Liver (tissue), 9 donors: ENCODE results near the gene TNNI3K. TPM values are rescaled to one million over a fixed set of nuclear protein-coding genes. Genes with fewer than 3 reads are reported as not detected.

ENCODE experiments used
- DNase-seq: peaks from one replicate; pipeline ENCODE4 v3.0.0-alpha.2; 2017; ENCODE audit warnings: low spot score
- H3K27ac ChIP-seq, 2 donors: one replicate each; pipeline ENCODE4 v1.7.0; 2013; ENCODE audit warnings: inconsistent platforms in 2 of 2, low read length in 2 of 2, control low read depth in 1 of 2, low read depth in 1 of 2, mild to moderate bottlenecking in 1 of 2
- H3K27me3 ChIP-seq, 4 donors: one replicate each; pipeline versions ENCODE4 v1.6.1 to v1.7.0; 2013; ENCODE audit warnings: low read length in 3 of 4, inconsistent platforms in 1 of 4, mild to moderate bottlenecking in 1 of 4, moderate library complexity in 1 of 4; ENCODE audit not compliant: control insufficient read depth in 4 of 4, insufficient read depth in 4 of 4
- H3K36me3 ChIP-seq, 4 donors: one replicate each; pipeline versions ENCODE4 v1.6.1 to v1.7.0; 2013; ENCODE audit warnings: low read length in 3 of 4, mild to moderate bottlenecking in 3 of 4, low read depth in 1 of 4, moderate library complexity in 1 of 4; ENCODE audit not compliant: control insufficient read depth in 4 of 4, insufficient read depth in 3 of 4
- H3K4me1 ChIP-seq, 4 donors: one replicate each; pipeline versions ENCODE4 v1.6.1 to v1.7.0; 2013; ENCODE audit warnings: low read length in 3 of 4, mild to moderate bottlenecking in 3 of 4, moderate library complexity in 1 of 4; ENCODE audit not compliant: control insufficient read depth in 4 of 4, insufficient read depth in 4 of 4
- H3K4me3 ChIP-seq, 3 donors: one replicate each; pipeline versions ENCODE4 v1.6.1 to v1.7.0; 2013; ENCODE audit warnings: low read length in 3 of 3, control low read depth in 1 of 3, low read depth in 1 of 3, mild to moderate bottlenecking in 1 of 3
- H3K9ac ChIP-seq, 2 donors: one replicate each; pipeline ENCODE4 v1.7.0; 2013; ENCODE audit warnings: low read length in 2 of 2, mild to moderate bottlenecking in 2 of 2, moderate library complexity in 2 of 2, control low read depth in 1 of 2, low read depth in 1 of 2
- H3K9me3 ChIP-seq, 4 donors: one replicate each; pipeline versions ENCODE4 v1.6.1 to v1.7.0; 2013; ENCODE audit warnings: low read length in 3 of 4; ENCODE audit not compliant: control insufficient read depth in 4 of 4
- ATF3 ChIP-seq: IDR thresholded peaks from 2 replicates; pipeline ENCODE4 v1.6.1; 2016; ENCODE audit warnings: antibody characterized with exemption
- CTCF ChIP-seq: fragments of 150-350 bp; IDR thresholded peaks from 2 replicates; pipeline ENCODE4 v1.5.1; 2017; ENCODE audit warnings: improper control_type of control experiment, low read depth, low read length; ENCODE audit not compliant: missing input control
- EGR1 ChIP-seq, 2 donors: IDR thresholded peaks; 2 replicates each; pipeline ENCODE4 v1.6.1; 2016 to 2018; ENCODE audit warnings: antibody characterized with exemption in 2 of 2, low read depth in 2 of 2
- FOXA1 ChIP-seq: IDR thresholded peaks from 2 replicates; pipeline ENCODE4 v1.6.1; 2016; ENCODE audit warnings: antibody characterized with exemption
- GABPA ChIP-seq, 2 donors: IDR thresholded peaks in 1 of 2; conservative IDR thresholded peaks in 1 of 2; 2 replicates each; pipeline ENCODE4 v1.6.1; 2016; ENCODE audit warnings: antibody characterized with exemption in 2 of 2, mild to moderate bottlenecking in 1 of 2, moderate library complexity in 1 of 2
- HNF4A ChIP-seq, 2 donors: conservative IDR thresholded peaks; 2 replicates each; pipeline ENCODE4 v1.6.1; 2016; ENCODE audit warnings: antibody characterized with exemption in 2 of 2, mild to moderate bottlenecking in 2 of 2
- JUND ChIP-seq, 2 donors: IDR thresholded peaks; 2 replicates each; pipeline ENCODE4 v1.6.1; 2016; ENCODE audit warnings: antibody characterized with exemption in 2 of 2
- MAX ChIP-seq: IDR thresholded peaks from 2 replicates; pipeline ENCODE4 v1.6.1; 2016; ENCODE audit warnings: antibody characterized with exemption
- NR2F2 ChIP-seq: IDR thresholded peaks from 2 replicates; pipeline ENCODE4 v1.6.1; 2016; ENCODE audit warnings: antibody characterized with exemption
- RAD21 ChIP-seq, 2 donors: IDR thresholded peaks; 2 replicates each; pipeline ENCODE4 v1.6.1; 2016; ENCODE audit warnings: antibody characterized with exemption in 2 of 2, mild to moderate bottlenecking in 2 of 2
- REST ChIP-seq: IDR thresholded peaks from 2 replicates; pipeline ENCODE4 v1.6.1; 2016; ENCODE audit warnings: antibody characterized with exemption, mild to moderate bottlenecking
- RXRA ChIP-seq, 2 donors: IDR thresholded peaks; 2 replicates each; pipeline ENCODE4 v1.6.1; 2017 to 2018; ENCODE audit warnings: antibody characterized with exemption in 2 of 2, mild to moderate bottlenecking in 1 of 2
- SP1 ChIP-seq: IDR thresholded peaks from 2 replicates; pipeline ENCODE4 v1.6.1; 2018; ENCODE audit warnings: antibody characterized with exemption, mild to moderate bottlenecking
- TAF1 ChIP-seq: conservative IDR thresholded peaks from 2 replicates; pipeline ENCODE4 v1.6.1; 2016; ENCODE audit warnings: antibody characterized with exemption, mild to moderate bottlenecking
- YY1 ChIP-seq: IDR thresholded peaks from 2 replicates; pipeline ENCODE4 v1.6.1; 2016; ENCODE audit warnings: antibody characterized with exemption, mild to moderate bottlenecking
- ZBTB33 ChIP-seq: IDR thresholded peaks from 2 replicates; pipeline ENCODE4 v1.6.1; 2016; ENCODE audit warnings: antibody characterized with exemption
- WGBS: extraction: QIAGEN DNeasy Blood & Tissue Kit; methylation state at CpG from one replicate; pipeline ENCODE4 v1.1.7; 2013; 5-methylcytosine and 5-hydroxymethylcytosine counted together
- polyA plus RNA-seq, 2 donors: library from polyadenylated mRNA; stranded (reverse) in 1 of 2; unstranded in 1 of 2; fragments of 200-250 nt in 1 of 2; fragments of >200 nt in 1 of 2; fragmentation: Nextera tagmentation in 1 of 2; extraction: Ambion mirVana in 1 of 2; gene quantifications; one replicate each; pipeline versions ENCODE4 v1.2.1 to v1.2.3, GENCODE V29; 2013 to 2015
- total RNA-seq, 2 donors: library from RNA; depleted of rRNA; stranded (reverse); fragments of >200 nt; gene quantifications; one replicate each; pipeline ENCODE4 v1.2.3, GENCODE V29; 2014
- donor health status: healthy.
- donor health status: healthy.
- donor health status: healthy.
- donor health status: healthy.
- donor health status: healthy.

TNNI3K gene
- total and polyA plus RNA-seq, 4 donors = 0.09 to 0.10 TPM; not detected in 2

- 81% methylated on average over 5 of the region's 5 CpGs for WGBS
- no peaks in the 10 kb centered on the region for H3K27me3 ChIP-seq
- peaks cover 0 to 7% (median 2%) of the 10 kb centered on the region in 4 donors for H3K4me1 ChIP-seq
- H3K36me3 ChIP-seq = peaks cover 0 to 9% (median 3%) of the 10 kb centered on the region in 4 donors
- TF ChIP-seq ZBTB33 = no peak
- TF ChIP-seq ATF3 = no peak
- TF ChIP-seq SP1 = no peak
- TF ChIP-seq GABPA (IDR thresholded peaks at IDR 0.05 in 1 of 2, conservative IDR thresholded peaks at IDR 0.05 in 1 of 2) = no peak
- no peak for TF ChIP-seq MAX
- no peak for TF ChIP-seq HNF4A (conservative IDR thresholded peaks at IDR 0.05)
- TF ChIP-seq TAF1 = no peak
- no peak for TF ChIP-seq FOXA1
- TF ChIP-seq CTCF = no peak
- TF ChIP-seq REST = no peak
- TF ChIP-seq YY1 = no peak
- no peak for TF ChIP-seq JUND (IDR thresholded peaks at IDR 0.05)
- no peak overlapping the region for H3K4me3 ChIP-seq
- H3K27ac ChIP-seq = no peak overlapping the region
- peak overlapping the region in 1 of 2 donors; percentile 29 for H3K9ac ChIP-seq
- H3K9me3 ChIP-seq = no peaks in the 10 kb centered on the region
- DNase-seq = no peak
Observed at GRCh38 chr1:74199504-74199903, 35.7 kb upstream of the TNNI3K start.

- H3K4me3 ChIP-seq = no peak overlapping the region
- no peaks in the 10 kb centered on the region for H3K4me1 ChIP-seq
- peaks cover 1 to 15% (median 10%) of the 10 kb centered on the region in 4 donors for H3K36me3 ChIP-seq
- 95% methylated on average over 2 of the region's 2 CpGs for WGBS
- no peak overlapping the region for H3K27ac ChIP-seq
- H3K27me3 ChIP-seq = no peaks in the 10 kb centered on the region
- H3K9ac ChIP-seq = no peak overlapping the region
- H3K9me3 ChIP-seq = no peaks in the 10 kb centered on the region
- no peak for DNase-seq
- TF ChIP-seq YY1 = no peak
- TF ChIP-seq ZBTB33 = no peak
- no peak for TF ChIP-seq NR2F2
- no peak for TF ChIP-seq RXRA (IDR thresholded peaks at IDR 0.05)
- TF ChIP-seq TAF1 = no peak
- TF ChIP-seq EGR1 (IDR thresholded peaks at IDR 0.05; ENCODE audit: low read depth in 2 of 2) = no peak
- TF ChIP-seq REST = no peak
- no peak for TF ChIP-seq RAD21 (IDR thresholded peaks at IDR 0.05)
- no peak for TF ChIP-seq JUND (IDR thresholded peaks at IDR 0.05)
- no peak for TF ChIP-seq MAX
Observed at GRCh38 chr1:74205266-74205665, 29.9 kb upstream of the TNNI3K start.
